BE2C (cell line): ENCODE results near the gene ATN1.

Source experiments
- DNase-seq: peaks from one replicate; pipeline ENCODE4 v3.0.0-alpha.2; 2020
- H3K27me3 ChIP-seq: fragments of 250-450 bp; sonication (Bioruptor Pico); 2 replicates; pipeline ENCODE4 v1.5.1; 2020; ENCODE audit warnings: mild to moderate bottlenecking
- H3K36me3 ChIP-seq: fragments of 250-450 bp; sonication (Bioruptor Pico); 2 replicates; pipeline ENCODE4 v1.5.1; 2020; ENCODE audit warnings: mild to moderate bottlenecking
- H3K4me1 ChIP-seq: fragments of 250-450 bp; sonication (Bioruptor Pico); 2 replicates; pipeline ENCODE4 v1.5.1; 2020
- H3K4me3 ChIP-seq: 2 replicates; pipeline ENCODE4 v1.5.1; 2011; ENCODE audit warnings: low read depth, low read length
- H3K9me3 ChIP-seq: fragments of 250-450 bp; sonication (Bioruptor Pico); 2 replicates; pipeline ENCODE4 v1.5.1; 2020
- CTCF ChIP-seq: IDR thresholded peaks from 2 replicates; pipeline ENCODE4 v1.5.1; 2012; ENCODE audit warnings: mild to moderate bottlenecking, low read depth, low read length

The ATN1 gene

GRCh38 chr12:6896846-6897435, 30.8 kb upstream of the ATN1 start:
- no peak for TF ChIP-seq CTCF
- H3K27me3 ChIP-seq, result no peaks in the 10 kb centered on the region
- no peaks in the 10 kb centered on the region for H3K36me3 ChIP-seq
- no peaks in the 10 kb centered on the region for H3K9me3 ChIP-seq
- DNase-seq, result no peak
- H3K4me1 ChIP-seq, result no peaks in the 10 kb centered on the region
- no peak overlapping the region for H3K4me3 ChIP-seq

- H3K9me3 ChIP-seq, result no peaks in the 10 kb centered on the region
- no peak for DNase-seq
- no peaks in the 10 kb centered on the region for H3K36me3 ChIP-seq
- peaks cover 7% of the 10 kb centered on the region for H3K4me1 ChIP-seq
- no peaks in the 10 kb centered on the region for H3K27me3 ChIP-seq
- TF ChIP-seq CTCF, result no peak
- H3K4me3 ChIP-seq, result no peak overlapping the region
Observed at GRCh38 chr12:6899427-6899826, 28.3 kb upstream of the ATN1 start.

- peaks cover 7% of the 10 kb centered on the region for H3K4me1 ChIP-seq
- no peak for TF ChIP-seq CTCF
- no peak overlapping the region for H3K4me3 ChIP-seq
- no peaks in the 10 kb centered on the region for H3K36me3 ChIP-seq
- H3K27me3 ChIP-seq, result no peaks in the 10 kb centered on the region
- H3K9me3 ChIP-seq, result no peaks in the 10 kb centered on the region
- no peak for DNase-seq
Observed at GRCh38 chr12:6899837-6900519, 27.8 kb upstream of the ATN1 start.

GRCh38 chr12:6902448-6902847, 25.3 kb upstream of the ATN1 start:
- no peaks in the 10 kb centered on the region for H3K27me3 ChIP-seq
- TF ChIP-seq CTCF, result no peak
- DNase-seq, result no peak
- H3K36me3 ChIP-seq, result no peaks in the 10 kb centered on the region
- H3K4me3 ChIP-seq, result no peak overlapping the region
- H3K9me3 ChIP-seq, result no peaks in the 10 kb centered on the region
- peaks cover 7% of the 10 kb centered on the region for H3K4me1 ChIP-seq

- peaks cover 7% of the 10 kb centered on the region for H3K4me1 ChIP-seq
- no peaks in the 10 kb centered on the region for H3K9me3 ChIP-seq
- H3K4me3 ChIP-seq, result no peak overlapping the region
- no peak for DNase-seq
- no peak for TF ChIP-seq CTCF
- no peaks in the 10 kb centered on the region for H3K27me3 ChIP-seq
- H3K36me3 ChIP-seq, result no peaks in the 10 kb centered on the region
Observed at GRCh38 chr12:6903722-6904121, 24.0 kb upstream of the ATN1 start.
